Activated B cell treated with CpG ODN at 0.5 μM for 24 hours (primary cell): ENCODE data around the gene WDR37. TPM values are rescaled to one million over a fixed set of nuclear protein-coding genes. Genes with fewer than 3 reads are reported as not detected.

Experiments
- ATAC-seq: fragments of 200-7000 bp; cut with Tn5 transposase; one replicate; pipeline ENCODE4 v1.10.0; 2021; ENCODE audit warnings: low read depth, mild to moderate bottlenecking, moderate library complexity
- CTCF ChIA-PET: fragments of 350-600 bp; sonication (Branson Sonifier 250); formaldehyde crosslinking; loops from one replicate; lab custom pipeline; 2021; ENCODE audit warnings: antibody characterized with exemption; lab: Charles Lee
- POLR2A ChIA-PET: fragments of 350-600 bp; sonication (Branson Sonifier 250); formaldehyde crosslinking; loops from one replicate; lab custom pipeline; 2021; ENCODE audit warnings: antibody characterized with exemption; lab: Charles Lee
- DNase-seq: peaks from one replicate; pipeline ENCODE4 v3.0.0; 2022
- H3K27ac Mint-ChIP-seq: one replicate; pipeline ENCODE4 v1.8.0; 2020; ENCODE audit warnings: mixed read lengths
- H3K27me3 Mint-ChIP-seq: one replicate; pipeline ENCODE4 v1.8.0; 2021; ENCODE audit warnings: mixed read lengths
- H3K36me3 Mint-ChIP-seq: one replicate; pipeline ENCODE4 v1.8.0; 2021; ENCODE audit warnings: low read depth, mixed read lengths
- H3K4me1 Mint-ChIP-seq: one replicate; pipeline ENCODE4 v1.8.0; 2021; ENCODE audit warnings: mixed read lengths
- H3K4me3 Mint-ChIP-seq: one replicate; pipeline ENCODE4 v1.8.0; 2020; ENCODE audit warnings: mild to moderate bottlenecking, mixed read lengths
- H3K9me3 Mint-ChIP-seq: one replicate; pipeline ENCODE4 v1.8.0; 2020; ENCODE audit warnings: mixed read lengths
- intact Hi-C: fragments of 100-400 bp; cut with micrococcal nuclease; formaldehyde crosslinking; loops from one replicate; pipeline ENCODE4 v1.15.1; 2024
- total RNA-seq: library from RNA; stranded (reverse); gene quantifications from 2 replicates; pipeline ENCODE4 v1.2.3, GENCODE V29; 2022
- TF ChIP-seq, protein P1 (sequence below): fragments of 200-600 bp; IDR thresholded peaks from one replicate; pipeline ENCODE4 v1.8.0; 2022; ENCODE audit warnings: antibody characterized with exemption, mild to moderate bottlenecking

The WDR37 gene
- total RNA-seq, 1 donor from 2014 or later = 20.0 TPM

- ChIA-PET CTCF (no interaction called here), POLR2A (no interaction called here)
- Mint-ChIP-seq H3K36me3 (peaks cover 91% of the 10 kb centered on the region), H3K9me3 (no peaks in the 10 kb centered on the region), H3K4me3 (no peak overlapping the region), H3K4me1 (peaks cover 4% of the 10 kb centered on the region), H3K27ac (no peak overlapping the region), H3K27me3 (no peaks in the 10 kb centered on the region)
- no peak for DNase-seq
- no peak for ATAC-seq
- TF ChIP-seq, protein P1, sequence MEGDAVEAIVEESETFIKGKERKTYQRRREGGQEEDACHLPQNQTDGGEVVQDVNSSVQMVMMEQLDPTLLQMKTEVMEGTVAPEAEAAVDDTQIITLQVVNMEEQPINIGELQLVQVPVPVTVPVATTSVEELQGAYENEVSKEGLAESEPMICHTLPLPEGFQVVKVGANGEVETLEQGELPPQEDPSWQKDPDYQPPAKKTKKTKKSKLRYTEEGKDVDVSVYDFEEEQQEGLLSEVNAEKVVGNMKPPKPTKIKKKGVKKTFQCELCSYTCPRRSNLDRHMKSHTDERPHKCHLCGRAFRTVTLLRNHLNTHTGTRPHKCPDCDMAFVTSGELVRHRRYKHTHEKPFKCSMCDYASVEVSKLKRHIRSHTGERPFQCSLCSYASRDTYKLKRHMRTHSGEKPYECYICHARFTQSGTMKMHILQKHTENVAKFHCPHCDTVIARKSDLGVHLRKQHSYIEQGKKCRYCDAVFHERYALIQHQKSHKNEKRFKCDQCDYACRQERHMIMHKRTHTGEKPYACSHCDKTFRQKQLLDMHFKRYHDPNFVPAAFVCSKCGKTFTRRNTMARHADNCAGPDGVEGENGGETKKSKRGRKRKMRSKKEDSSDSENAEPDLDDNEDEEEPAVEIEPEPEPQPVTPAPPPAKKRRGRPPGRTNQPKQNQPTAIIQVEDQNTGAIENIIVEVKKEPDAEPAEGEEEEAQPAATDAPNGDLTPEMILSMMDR = no peak
- intact Hi-C loops = no loop called here
Observed at GRCh38 chr10:1123972-1124371, 67.8 kb downstream of the WDR37 start.

GRCh38 chr10:1124796-1125195 lies 68.6 kb downstream of the WDR37 start:
- no peak for ATAC-seq
- H3K4me1 Mint-ChIP-seq = peaks cover 4% of the 10 kb centered on the region
- ChIA-PET POLR2A (no interaction called here), CTCF (no interaction called here)
- TF ChIP-seq, protein P1 = no peak
- H3K9me3 Mint-ChIP-seq = no peaks in the 10 kb centered on the region
- H3K4me3 Mint-ChIP-seq = no peak overlapping the region
- peaks cover 91% of the 10 kb centered on the region for H3K36me3 Mint-ChIP-seq
- no peak for DNase-seq
- no peaks in the 10 kb centered on the region for H3K27me3 Mint-ChIP-seq
- no peak overlapping the region for H3K27ac Mint-ChIP-seq
- intact Hi-C loops = no loop called here

- DNase-seq (no peak), ATAC-seq (no peak)
- Mint-ChIP-seq H3K36me3 (peaks cover 91% of the 10 kb centered on the region), H3K4me3 (no peak overlapping the region), H3K27me3 (no peaks in the 10 kb centered on the region), H3K4me1 (peaks cover 4% of the 10 kb centered on the region), H3K9me3 (no peaks in the 10 kb centered on the region), H3K27ac (no peak overlapping the region)
- intact Hi-C loops = no loop called here
- TF ChIP-seq, protein P1 = no peak
- POLR2A ChIA-PET = no interaction called here
- CTCF ChIA-PET = no interaction called here
Observed at GRCh38 chr10:1126461-1126860, 70.3 kb downstream of the WDR37 start.

GRCh38 chr10:1127629-1128028 lies 71.4 kb downstream of the WDR37 start:
- ATAC-seq (no peak), DNase-seq (no peak)
- Mint-ChIP-seq H3K9me3 (no peaks in the 10 kb centered on the region), H3K36me3 (peaks cover 88% of the 10 kb centered on the region), H3K27me3 (no peaks in the 10 kb centered on the region), H3K27ac (peak overlapping the region; percentile 4), H3K4me1 (peaks cover 4% of the 10 kb centered on the region), H3K4me3 (no peak overlapping the region)
- ChIA-PET POLR2A (no interaction called here), CTCF (no interaction called here)
- intact Hi-C loops = no loop called here
- TF ChIP-seq, protein P1 = no peak

DNA sequence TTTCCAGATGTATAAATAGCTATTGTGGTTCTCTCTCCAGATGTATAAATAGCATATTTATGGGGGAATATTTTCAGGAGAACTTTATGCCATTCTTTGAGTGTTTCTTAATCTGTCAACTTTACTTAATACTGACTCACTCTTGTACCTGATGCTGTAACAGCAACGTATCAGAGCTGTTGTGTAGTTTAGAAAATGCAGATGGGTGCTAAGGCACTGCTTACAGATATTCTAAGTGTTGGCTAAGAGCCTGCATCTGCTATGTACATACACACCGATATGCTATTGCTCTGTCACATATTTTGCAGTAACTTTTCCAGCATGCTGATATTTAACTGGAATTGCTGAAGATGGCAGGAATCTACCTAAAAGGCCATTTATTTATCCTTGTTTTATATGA lies 71.9 kb downstream of the WDR37 start:
- Mint-ChIP-seq H3K27me3 (no peaks in the 10 kb centered on the region), H3K36me3 (peaks cover 90% of the 10 kb centered on the region), H3K27ac (no peak overlapping the region), H3K9me3 (no peaks in the 10 kb centered on the region), H3K4me3 (no peak overlapping the region), H3K4me1 (peaks cover 4% of the 10 kb centered on the region)
- TF ChIP-seq, protein P1 = no peak
- DNase-seq (no peak), ATAC-seq (no peak)
- CTCF ChIA-PET = no interaction called here
- POLR2A ChIA-PET = no interaction called here
- intact Hi-C loops = no loop called here
